Embryonic facial prominence (tissue), 1 donor: Measurements from ENCODE around the gene ECT2L.
A peak's percentile ranks its signal among the peaks of the same experiment; 100 is the strongest.

Source experiments
- DNase-seq: peaks from one replicate; pipeline ENCODE4 v3.0.0-alpha.2; 2016; ENCODE audit errors: extremely low spot score

Gene ECT2L

GRCh38 chr6:138795809-138796603 lies at the start of gene ECT2L:
ECT2L (plus strand) TSS chr6:138796087; CDS start chr6:138813275, 17,188 bp downstream.
- DNase-seq, result no peak

GRCh38 chr6:138752017-138752416 lies 43.9 kb upstream of the ECT2L start:
- DNase-seq, result no peak

- DNase-seq, result no peak
These were observed 38.8 kb upstream of the ECT2L start for GRCh38 chr6:138757136-138757535.

GRCh38 chr6:138765896-138766655 lies 29.8 kb upstream of the ECT2L start:
- DNase-seq, result peak; percentile 33

DNA sequence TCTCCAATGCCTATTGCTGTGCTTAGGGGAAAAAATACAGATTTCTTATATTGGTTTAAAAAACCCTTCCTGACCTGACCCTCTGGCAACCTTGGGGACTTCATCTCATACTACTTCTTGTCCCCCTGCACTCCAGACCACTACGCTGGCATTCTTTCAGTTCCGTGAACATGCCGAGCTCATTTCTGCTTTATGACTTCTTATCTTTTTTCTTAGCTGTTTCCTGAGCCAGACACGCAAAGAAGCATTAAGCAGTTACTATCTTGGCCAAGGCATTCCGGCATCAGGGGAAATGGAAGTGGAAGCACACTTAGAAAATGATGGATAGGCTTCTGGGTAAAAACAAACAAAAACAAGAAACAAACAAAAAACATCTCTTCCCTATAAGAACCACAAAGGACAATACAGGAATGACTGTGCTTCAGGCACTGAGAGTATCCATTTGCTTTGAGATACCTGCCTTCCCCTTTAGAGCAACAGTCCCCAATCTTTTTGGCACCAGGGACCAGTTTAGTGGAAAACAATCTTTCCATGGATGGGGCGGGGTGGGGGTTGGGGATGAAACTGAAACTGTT lies 26.7 kb upstream of the ECT2L start:
- DNase-seq, result no peak

DNA sequence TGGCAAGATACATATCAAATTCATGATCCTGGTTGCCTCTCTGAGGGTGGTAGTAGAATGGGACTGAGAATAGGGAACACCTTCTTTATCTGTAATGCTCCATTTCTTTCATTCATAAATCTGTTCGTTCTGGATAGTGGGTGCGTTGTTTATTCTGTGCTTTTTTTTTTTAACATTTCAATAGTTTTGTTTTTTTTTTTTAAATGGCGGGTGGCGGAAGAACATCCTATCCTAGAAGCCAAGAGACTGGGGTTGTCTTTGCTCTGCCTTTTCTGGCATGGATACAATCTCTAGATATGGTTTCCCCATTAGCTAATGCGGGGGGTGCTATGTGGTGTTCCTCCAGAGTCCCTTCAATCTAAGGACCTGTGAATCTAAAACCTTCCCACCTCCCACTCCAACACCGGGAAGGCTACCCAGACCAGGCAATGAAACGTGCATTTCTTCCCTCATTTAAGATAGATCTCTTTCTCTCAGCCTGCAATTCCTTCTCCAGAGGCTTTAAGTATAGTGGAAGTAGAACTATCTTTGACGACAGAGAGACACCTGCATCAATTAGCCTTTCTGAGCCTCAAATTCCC lies 23.2 kb upstream of the ECT2L start:
- DNase-seq, result no peak

- DNase-seq, result peak; percentile 94
These were observed 22.5 kb upstream of the ECT2L start, which contains the start of gene CCDC28A for GRCh38 chr6:138773177-138774091. CCDC28A (plus strand) TSS chr6:138773769; CDS start chr6:138776121, 2,352 bp downstream.

- no peak for DNase-seq
These were observed 21.5 kb upstream of the ECT2L start for GRCh38 chr6:138774370-138774769.

DNA sequence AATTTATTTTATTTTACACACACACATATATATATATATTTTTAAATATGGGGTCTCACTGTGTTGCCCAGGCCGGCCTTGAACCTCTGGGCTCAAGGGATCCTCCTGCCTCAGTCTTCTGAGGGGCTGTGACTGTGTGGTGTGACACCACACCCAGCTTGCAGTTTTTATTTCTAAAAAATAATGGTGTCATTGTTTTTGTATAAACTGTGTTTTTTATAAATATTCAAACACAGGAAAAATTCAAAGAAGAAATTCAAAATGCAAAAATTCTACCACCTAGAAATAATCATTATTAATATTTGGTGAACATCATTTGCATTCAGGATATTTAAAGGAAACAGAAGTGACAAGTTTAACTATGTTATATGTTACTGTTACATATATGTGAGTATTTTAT lies 19.2 kb upstream of the ECT2L start:
- no peak for DNase-seq

GRCh38 chr6:138778331-138778730 lies 17.6 kb upstream of the ECT2L start:
- DNase-seq, result no peak

DNA sequence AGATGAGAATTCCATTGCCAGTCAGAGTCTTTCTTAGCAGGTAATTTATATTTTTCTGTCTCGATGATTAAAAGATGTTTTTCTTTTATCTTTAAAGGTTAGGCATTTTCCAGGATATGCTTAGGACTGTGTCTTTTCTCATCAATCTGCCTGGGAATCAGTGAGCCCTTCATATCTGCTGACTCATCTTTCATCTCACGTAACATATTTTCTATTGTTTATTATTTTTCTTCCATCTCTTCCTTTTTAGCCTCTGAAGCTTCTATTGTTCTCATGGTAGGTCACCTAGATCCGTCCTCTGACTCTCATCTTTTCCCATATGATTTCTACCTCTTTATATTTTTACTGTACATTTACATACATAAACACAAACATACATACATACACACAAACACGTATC lies 13.6 kb upstream of the ECT2L start:
- DNase-seq, result no peak

DNA sequence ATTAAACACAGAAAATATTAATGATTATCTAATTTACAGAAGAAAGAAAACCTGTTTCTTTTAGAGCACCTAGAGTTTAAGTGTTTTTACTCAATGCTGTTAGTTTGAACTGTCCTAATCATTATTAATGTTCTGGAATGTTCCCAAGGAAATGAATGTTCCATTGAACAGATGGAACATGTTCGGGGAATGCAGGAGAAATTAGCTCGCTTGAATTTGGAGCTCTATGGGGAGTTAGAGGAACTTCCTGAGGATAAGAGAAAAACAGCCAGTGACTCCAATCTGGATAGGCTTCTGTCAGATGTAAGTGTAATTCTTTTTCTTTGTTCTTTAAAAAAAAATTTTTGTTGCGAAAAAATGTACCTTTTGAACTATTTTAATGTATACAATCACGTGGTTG lies 10.8 kb upstream of the ECT2L start:
- DNase-seq, result no peak

- DNase-seq, result no peak
These were observed 9.9 kb upstream of the ECT2L start for GRCh38 chr6:138785980-138786379.

DNA sequence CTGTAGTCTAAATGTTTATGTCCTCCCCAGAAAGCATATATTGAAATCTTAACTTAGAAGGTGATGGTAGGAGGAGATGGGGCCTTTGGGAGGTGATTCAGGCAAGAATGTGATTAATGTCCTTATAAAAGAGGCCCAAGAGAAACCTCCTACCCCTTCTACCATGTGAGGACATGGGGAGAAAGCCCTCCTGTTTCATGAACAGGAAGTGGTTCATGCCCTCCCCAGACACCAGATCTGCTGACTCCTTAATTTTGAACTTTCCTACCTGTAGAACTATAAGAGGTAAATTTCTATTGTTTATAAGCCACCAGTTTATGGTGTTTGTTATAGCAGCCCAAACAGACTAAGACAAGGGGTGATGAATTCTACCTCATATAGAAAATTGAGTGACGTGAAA lies 8.7 kb upstream of the ECT2L start:
- DNase-seq, result no peak

DNA sequence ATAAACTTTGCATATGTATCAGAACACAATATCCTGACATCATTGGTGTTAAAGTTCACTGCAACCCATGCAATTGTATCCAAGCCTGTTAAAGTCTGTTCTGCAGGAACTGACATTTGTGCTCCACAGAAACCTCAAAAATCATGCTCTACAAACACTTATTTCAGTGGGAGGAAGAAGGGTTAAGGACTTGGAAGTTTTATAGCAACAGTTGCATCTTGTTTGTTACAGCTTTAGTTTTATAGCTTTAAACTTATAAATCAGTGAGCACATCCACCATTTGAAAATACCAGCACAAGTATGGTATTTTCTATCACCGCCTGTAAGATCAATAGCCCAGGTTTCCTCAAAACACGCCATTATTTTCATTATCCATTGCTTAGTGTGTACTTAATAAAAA lies 884 bp downstream of the ECT2L start:
- DNase-seq, result no peak

DNA sequence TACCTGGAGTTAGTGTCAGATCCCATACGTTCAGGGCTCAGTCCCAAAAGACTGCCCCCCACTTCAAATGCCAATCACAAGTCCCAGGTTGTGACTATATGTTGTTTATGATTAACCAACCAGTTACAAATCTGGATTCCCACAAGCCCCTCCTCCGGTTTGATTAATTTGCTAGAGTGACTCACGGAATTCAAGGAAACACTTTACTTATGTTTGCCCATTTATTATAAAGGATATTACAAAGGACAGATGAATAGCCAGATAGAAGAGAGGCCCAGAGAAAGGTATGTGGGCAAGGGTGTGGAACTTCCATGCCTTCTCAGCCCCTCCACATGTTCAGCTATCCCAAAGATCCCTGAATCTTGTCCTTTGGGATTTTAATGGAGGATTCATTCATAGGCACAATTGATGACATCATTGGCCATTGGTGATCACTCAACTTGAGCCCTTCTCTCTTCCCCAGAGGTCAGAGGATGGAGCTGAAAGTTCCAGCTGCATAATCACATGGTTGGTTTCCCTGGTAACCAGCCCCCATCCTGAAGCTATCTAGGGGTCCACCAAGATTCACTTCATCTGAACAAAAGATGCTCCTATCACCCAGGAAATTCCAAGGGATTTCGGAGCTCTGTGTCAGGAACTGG lies 2.0 kb downstream of the ECT2L start:
- DNase-seq, result no peak

GRCh38 chr6:138800377-138801150 lies 4.7 kb downstream of the ECT2L start:
- no peak for DNase-seq

DNA sequence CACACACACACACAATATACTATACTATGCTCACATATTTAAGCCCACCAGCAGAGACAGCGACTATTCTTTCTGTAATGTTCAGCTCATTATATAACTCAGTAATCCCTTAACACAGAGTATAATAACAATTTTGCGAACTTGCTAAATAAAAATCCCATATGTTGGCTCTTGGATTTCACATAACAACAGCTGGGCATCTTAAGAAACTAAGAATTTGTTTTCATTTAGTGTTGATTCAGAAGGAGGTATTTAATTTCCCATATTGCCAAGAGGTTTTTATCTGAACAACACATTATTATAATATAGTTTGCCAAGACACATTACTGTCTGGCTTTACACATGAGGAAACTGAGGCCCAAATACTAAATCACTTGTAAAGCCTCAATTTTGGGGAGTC lies 7.4 kb downstream of the ECT2L start:
- DNase-seq, result no peak

- DNase-seq, result peak; percentile 48
These were observed 8.0 kb downstream of the ECT2L start for GRCh38 chr6:138803861-138804260.
